ENCODE data around the gene PLIN3.
"Not testable (repeated sequence)": the region's sequence is repeated elsewhere in the genome, so short reads cannot be mapped to it uniquely, and the experiment has no call there.

PLIN3 gene

DNA sequence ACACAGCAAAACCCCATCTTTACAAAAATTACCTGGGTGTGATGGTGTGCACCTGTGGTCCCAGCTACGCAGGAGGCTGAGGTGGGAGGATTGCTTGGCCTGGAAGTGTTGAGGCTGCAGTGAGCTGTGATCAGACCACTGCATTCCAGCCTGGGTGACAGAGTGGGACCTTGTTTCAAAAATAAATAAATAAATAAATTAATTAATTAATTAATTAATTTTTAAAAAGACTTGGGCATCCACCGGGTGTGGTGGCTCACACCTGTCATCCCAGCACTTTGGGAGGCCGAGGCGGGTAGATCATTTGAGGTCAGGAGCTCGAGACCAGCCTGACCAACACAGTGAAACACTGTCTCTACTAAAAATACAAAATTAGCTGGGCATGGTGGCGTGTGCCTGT lies 62.3 kb downstream of the PLIN3 start:
- not testable (repeated sequence) for DNase-seq

DNA sequence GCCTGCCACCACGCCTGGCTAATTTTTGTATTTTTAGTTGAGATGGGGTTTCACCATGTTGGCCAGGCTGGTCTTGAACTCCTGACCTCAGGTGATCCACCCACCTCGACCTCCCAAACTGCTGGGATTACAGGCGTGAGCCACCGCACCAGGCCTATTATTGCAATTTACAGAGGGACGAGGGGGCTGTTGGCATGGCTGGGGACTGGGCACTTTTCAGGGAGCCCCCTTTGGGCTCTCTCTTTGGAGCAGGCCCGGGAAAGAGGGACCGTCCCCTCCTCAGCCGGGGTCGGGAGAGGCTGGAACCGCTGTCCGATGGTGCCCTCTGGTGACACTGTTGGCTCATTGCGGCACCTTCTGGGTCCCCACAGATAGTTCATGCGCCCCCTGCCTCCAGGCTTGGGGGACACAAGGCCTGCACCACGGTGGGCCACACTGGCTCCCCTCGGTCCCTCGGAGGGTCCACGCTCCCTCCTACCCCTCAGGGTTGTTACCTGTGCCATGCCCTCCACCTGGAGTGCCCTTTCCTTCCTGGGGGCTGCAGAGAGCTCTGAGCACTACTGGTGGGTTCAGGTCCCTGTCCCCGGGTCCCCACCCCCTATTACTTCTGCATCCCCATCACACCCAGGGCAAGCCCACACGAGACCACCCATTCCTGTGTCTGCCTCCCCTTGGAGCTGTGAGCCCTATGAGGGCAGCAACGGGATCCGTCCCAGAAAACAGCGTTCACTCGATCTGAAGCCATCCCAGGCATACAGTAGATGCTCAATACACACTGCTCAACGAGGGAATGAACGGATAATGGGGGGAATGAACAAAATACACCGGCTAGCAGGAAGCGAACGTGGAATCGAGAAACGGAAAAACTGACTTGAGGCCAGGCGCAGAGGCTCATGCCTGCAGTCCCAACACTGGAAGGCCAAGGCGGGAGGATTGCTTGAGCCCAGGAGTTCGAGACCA lies 63.5 kb downstream of the PLIN3 start:
- peak; percentile 22 for DNase-seq

DNA sequence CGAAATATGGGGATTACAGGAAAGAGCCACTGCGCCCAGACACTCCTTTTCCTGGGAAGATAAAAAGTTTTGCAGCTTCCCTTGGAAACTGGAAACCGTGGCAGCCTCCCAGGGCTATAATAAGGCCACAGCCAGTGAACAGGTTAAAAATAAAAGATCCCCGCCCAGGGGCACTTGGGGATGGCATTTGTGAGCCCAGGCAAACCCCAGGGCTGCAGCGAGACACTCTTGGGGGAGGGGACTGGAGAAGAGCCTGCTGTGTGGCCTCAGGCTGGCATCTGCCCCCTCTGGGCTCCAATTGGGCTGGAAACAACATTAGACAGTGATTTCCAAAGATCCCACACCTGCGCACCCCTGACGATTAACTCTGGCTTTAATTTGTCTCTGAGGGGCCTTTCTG lies 64.8 kb downstream of the PLIN3 start:
- DNase-seq, result no peak

DNA sequence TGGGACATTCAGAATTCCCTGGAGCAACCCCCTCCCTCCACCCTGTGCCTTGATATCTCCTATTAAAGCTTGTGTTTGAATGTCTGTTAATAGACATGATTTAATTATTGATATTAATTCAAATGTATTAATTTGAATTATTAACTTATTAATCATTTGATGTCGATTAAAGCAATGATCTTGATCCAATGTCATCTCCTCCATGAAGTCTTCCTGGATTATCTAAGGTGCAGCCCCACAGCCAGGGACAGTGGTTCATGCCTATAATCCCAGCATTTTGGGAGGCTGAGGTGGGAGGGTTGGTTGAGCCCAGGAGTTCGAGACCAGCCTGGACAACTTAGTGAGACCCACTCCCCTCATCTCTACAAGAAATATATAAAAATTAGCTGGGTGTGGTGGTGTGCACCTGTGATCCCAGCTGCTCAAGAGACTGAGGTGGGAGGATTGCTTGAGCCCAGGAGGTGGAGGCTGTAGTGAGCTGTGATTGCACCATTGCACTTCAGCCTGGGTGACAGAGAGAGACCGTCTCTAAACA lies 66.3 kb downstream of the PLIN3 start:
- no peak for DNase-seq

DNA sequence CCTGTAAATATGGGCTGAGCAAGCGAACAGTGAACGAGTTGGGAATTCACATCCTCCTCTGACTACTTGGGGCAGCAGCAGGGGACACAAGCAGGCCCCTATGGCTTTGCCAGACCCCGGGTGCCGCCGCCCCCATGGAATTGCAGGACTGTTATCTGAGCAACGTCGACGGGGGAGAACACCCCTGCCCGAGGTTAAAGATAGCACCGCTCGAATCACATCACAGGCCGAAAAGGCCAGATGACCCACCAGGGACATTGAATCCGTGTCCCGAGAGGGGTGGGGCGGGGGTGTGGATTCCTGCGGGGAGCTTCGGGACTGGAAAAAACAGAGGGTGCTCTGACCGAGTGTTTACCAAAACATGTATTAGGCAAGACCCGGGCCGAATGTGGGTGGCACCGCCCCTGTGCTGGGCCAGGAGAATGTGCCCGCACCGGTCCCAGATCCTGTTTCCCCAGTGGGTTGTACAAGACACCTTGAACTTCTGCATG lies 66.8 kb downstream of the PLIN3 start:
- DNase-seq, result no peak

DNA sequence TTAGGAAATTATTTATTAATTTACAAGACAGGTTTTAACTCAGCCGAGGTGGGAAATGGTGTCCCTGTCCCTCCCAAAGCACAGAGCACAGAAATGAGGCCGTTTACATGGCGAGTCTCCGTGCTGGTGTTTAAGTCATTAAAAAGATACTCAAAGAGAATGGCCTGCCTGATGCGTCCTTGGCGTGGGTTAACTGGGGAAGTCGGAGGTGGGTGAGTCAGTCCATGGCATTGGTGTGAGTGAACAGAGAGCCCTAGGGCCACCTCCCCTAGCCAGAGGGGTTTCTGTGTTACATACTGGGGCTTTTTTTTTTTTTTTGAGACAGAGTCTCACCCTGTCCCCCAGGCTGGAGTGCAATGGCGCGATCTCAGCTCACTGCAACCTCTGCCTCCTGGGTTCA lies 72.1 kb downstream of the PLIN3 start:
- no peak for DNase-seq

DNA sequence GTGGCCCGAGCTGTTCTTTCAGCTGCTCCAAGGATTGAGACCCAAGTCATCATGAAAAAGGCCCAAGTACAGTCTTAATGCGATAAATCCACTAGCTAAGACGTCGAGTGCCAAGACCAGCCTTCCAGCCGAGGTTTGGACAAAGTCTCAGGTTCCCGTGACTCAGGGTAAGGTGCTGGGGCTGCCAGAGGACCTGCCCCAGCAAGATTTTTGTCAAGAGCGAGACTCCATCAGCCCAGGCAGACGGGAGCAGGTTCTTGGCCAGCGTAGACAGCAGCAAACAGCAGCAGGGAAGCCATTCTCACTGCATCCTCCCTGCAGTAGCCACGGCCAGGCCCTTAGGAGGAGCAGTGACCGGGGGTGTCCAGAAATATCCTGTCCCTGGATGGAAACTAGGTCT lies 72.5 kb downstream of the PLIN3 start:
- no peak for DNase-seq

DNA sequence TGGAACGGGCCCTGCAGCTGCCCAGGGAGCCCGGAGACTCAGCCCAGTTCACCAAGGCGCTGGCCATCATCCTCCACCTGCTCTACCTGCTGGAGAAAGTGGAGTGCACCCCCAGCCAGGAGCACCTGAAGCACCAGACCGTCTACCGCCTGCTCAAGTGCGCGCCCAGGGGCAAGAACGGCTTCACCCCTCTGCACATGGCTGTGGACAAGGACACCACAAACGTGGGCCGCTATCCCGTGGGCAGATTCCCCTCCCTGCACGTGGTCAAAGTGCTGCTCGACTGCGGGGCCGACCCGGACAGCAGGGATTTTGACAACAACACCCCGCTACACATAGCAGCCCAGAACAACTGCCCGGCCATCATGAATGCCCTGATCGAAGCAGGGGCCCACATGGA lies 74.2 kb downstream of the PLIN3 start:
- DNase-seq, result not testable (repeated sequence)

DNA sequence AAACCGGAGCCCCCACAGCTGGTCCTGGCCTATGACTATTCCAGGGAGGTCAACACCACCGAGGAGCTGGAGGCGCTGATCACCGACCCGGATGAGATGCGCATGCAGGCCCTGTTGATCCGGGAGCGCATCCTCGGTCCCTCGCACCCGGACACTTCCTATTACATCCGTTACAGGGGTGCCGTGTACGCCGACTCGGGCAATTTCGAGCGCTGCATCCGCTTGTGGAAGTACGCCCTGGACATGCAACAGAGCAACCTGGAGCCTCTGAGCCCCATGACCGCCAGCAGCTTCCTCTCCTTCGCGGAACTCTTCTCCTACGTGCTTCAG lies 74.6 kb downstream of the PLIN3 start:
- DNase-seq, result not testable (repeated sequence)

DNA sequence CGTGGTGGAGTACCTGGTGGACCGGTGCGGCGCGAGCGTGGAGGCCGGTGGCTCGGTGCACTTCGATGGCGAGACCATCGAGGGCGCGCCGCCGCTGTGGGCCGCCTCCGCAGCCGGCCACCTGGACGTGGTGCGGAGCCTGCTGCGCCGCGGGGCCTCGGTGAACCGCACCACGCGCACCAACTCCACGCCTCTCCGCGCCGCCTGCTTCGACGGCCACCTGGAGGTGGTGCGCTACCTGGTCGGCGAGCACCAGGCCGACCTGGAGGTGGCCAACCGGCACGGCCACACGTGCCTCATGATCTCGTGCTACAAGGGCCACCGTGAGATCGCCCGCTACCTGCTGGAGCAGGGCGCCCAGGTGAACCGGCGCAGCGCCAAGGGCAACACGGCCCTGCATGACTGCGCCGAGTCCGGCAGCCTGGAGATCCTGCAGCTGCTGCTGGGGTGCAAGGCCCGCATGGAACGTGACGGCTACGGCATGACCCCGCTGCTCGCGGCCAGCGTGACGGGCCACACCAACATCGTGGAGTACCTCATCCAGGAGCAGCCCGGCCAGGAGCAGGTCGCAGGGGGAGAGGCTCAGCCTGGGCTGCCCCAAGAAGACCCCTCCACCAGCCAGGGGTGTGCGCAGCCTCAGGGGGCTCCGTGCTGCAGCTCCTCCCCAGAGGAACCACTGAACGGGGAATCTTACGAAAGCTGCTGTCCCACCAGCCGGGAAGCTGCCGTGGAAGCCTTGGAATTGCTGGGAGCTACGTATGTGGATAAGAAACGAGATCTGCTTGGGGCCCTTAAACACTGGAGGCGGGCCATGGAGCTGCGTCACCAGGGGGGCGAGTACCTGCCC lies 75.2 kb downstream of the PLIN3 start:
- not testable (repeated sequence) for DNase-seq

DNA sequence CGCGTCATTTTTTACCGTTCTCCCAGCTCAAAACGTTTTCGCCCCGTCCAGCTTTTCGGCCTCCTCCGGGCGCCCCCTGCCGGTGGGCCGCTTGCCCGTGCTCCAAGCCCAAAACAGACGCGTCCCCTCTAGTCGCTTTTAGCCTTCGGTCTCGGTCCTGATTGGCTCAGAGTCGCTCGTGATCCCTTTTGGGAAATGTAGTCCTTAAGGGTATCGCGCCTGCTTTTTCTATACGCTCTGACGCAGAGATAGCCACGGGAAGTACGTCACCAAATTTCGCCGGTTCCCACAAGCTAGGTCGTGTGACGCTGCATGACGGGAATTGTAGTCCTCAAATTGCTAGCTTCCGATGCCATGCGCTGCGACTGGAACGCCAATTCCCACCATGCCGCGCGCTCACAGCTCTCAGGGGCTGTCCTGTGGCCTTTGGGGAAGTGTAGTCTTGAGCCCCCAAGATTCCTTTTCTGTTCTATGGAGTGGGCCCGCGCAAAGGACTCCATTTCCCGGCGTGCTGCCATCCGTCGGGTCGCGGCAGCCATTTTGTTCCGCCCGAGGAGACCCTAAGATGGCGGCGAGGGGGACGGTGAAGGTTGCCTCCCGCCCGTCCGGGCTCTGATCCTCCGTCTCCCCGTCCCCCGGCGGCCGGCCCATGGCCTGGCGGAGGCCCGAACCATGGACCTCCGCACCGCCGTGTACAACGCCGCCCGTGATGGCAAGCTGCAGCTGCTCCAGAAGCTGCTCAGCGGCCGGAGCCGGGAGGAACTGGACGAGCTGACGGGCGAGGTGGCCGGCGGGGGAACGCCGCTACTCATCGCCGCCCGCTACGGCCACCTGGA lies 76.1 kb downstream of the PLIN3 start, which contains the start of gene FEM1A:
FEM1A (plus strand) TSS at position 552 of the 836 bp plus-strand sequence; CDS start at position 673, 121 bp downstream.
- DNase-seq, result peak; percentile 100

Measured in NCI-H1105 treated with DMSO at 0.1 percent for 48 hours (cell line).